ENCODE results near the gene TTLL5. TPM values are rescaled to one million over a fixed set of nuclear protein-coding genes. Genes with fewer than 3 reads are reported as not detected.

Gene TTLL5
- total and polyA plus RNA-seq, 2 of the 13 experiments (the other 11 are each of a cell fraction or from before 2014, with no cell fraction given), result 11.8 to 18.8 TPM

DNA sequence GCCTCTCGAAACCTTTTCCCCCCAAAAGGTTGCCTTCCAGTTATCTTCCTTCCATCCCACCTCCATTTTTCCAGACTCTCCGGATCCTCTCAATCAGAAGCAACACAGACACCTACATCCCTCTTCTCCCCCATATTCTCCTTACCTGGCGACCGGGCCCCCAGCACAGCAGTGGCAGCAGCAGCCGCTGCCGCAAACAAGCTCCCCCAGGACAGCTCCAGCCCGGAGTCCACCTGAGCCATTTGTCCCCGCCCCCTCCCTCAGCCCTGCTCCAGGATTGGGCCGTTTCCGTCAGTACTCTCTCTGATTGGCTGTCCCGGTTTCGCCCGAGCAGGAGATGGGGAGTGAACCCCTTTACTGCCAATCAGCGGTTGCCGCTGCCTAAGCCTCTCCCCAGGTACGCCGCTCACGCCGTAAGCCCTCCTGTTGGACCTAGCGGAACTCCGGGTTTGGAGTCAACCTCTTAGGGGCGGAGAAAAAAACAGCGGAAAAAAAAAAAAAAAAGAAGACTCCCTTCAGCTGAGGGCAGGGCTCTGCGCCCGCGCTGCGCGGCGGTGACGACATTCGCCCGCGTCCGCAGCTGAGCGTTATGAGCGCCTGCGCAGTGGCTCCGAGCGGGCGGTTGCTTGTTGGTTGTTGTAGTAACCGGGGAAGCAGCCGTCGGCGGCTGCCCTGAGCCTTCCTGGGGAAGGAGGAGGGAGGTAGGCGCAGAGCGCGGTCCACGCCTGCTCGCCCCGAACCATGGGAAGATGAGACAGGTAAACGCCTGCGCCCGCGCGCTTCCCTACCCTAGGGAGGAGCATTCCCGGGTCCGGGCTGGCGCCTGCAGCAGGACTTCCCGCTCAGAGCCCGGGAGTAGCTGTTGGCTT, at the start of gene TTLL5, which contains the start of gene ERG28 (continued):
- TF ChIP-seq ZNF770 (CRISPR knock-in tag; IDR thresholded peaks at IDR 0.05) (peak; percentile 29; the same call in 1 of the 2 replicates), NFIB (CRISPR knock-in tag; IDR thresholded peaks at IDR 0.05; ENCODE audit: borderline replicate concordance) (no peak), ZNF383 (CRISPR knock-in tag; IDR thresholded peaks at IDR 0.05; ENCODE audit: borderline replicate concordance) (no peak), ZNF33B (CRISPR knock-in tag; IDR thresholded peaks at IDR 0.05) (0 out of 2 replicates have a peak, but pooled peaks have one; percentile 75), FOXC1 (CRISPR knock-in tag; IDR thresholded peaks at IDR 0.05; ENCODE audit: borderline replicate concordance) (peak; percentile 19; the same call in 1 of the 2 replicates), FOXP1 (IDR thresholded peaks at IDR 0.05) (no peak), FOXP1 (CRISPR knock-in tag; IDR thresholded peaks at IDR 0.05) (no peak; the same call in 1 of the 2 replicates), SYNCRIP (IDR thresholded peaks at IDR 0.05; ENCODE audit: insufficient read depth, low read depth, low read length) (no peak), ZNF780A (CRISPR knock-in tag; IDR thresholded peaks at IDR 0.05) (no peak), ESRRA (CRISPR knock-in tag; IDR thresholded peaks at IDR 0.05; ENCODE audit: low read depth) (no peak), ZNF276 (CRISPR knock-in tag; IDR thresholded peaks at IDR 0.05; ENCODE audit: low read depth) (no peak), HINFP (CRISPR knock-in tag; IDR thresholded peaks at IDR 0.05; ENCODE audit: low read depth) (no peak), RXRA (CRISPR knock-in tag; IDR thresholded peaks at IDR 0.05) (peak; percentile 52), ZNF101 (CRISPR knock-in tag; IDR thresholded peaks at IDR 0.05; ENCODE audit: borderline replicate concordance, low read depth) (no peak)
- TF ChIP-seq, protein P1, sequence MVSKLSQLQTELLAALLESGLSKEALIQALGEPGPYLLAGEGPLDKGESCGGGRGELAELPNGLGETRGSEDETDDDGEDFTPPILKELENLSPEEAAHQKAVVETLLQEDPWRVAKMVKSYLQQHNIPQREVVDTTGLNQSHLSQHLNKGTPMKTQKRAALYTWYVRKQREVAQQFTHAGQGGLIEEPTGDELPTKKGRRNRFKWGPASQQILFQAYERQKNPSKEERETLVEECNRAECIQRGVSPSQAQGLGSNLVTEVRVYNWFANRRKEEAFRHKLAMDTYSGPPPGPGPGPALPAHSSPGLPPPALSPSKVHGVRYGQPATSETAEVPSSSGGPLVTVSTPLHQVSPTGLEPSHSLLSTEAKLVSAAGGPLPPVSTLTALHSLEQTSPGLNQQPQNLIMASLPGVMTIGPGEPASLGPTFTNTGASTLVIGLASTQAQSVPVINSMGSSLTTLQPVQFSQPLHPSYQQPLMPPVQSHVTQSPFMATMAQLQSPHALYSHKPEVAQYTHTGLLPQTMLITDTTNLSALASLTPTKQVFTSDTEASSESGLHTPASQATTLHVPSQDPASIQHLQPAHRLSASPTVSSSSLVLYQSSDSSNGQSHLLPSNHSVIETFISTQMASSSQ (IDR thresholded peaks at IDR 0.05; ENCODE audit: low read depth), result no peak
- TF ChIP-seq, protein P1 (CRISPR knock-in tag; IDR thresholded peaks at IDR 0.05; ENCODE audit: borderline replicate concordance), result 0 out of 2 replicates have a peak, but pooled peaks have one; percentile 17
